SHP77 treated with DMSO at 0.1 percent for 48 hours (cell line): ENCODE results near the gene FCSK.
A peak's percentile ranks its signal among the peaks of the same experiment; 100 is the strongest.
"Not testable (repeated sequence)": the region's sequence is repeated elsewhere in the genome, so short reads cannot be mapped to it uniquely, and the experiment has no call there.

ENCODE experiments used
- DNase-seq: peaks from one replicate; lab custom pipeline; 2025; lab: John Stamatoyannopoulos, UW

Gene FCSK

DNA sequence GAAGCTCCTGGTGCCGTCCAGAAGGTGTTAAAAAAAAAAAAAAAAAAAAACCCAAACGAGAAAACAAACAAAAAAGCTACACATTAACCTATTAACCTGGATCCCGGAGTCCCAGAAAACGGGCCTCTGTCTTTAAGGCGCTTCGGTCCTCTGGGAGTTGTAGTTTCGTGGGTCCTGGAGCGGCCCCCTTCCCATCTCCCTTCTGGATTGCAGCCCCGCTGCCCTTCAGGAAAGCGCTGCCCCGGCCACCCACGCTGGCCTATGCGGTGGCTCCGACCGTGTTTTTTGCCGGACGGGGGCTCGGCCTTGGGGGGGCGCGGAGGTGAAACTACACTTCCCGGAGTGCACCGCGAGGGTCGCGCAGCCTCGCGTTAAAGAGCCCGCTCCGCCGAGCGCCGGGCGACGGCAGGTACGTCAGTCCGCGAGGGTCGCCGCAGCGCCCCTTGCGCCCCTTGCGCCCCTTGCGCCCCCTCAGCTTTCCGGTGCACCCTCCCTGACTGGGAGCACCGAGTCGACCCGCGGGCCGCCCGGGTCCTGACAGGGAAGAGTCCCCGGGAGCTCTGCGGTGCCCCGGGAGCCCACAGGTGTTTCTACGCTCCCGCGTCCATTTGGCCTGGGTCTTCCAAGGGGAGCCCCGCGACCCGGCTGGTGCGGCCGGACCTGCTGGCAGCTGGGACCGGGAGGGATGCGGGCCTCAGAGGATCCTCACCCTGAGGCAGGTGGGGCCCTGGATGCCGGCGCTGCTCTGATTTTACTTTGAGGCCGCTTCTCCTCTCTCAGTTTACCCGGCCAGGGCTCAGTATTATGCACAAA, at the start of gene FCSK:
FCSK (plus strand) TSS at position 374 of the 813 bp plus-strand sequence. CDS start 8,596 bp downstream, outside the sequence.
- DNase-seq, result peak; percentile 87

DNA sequence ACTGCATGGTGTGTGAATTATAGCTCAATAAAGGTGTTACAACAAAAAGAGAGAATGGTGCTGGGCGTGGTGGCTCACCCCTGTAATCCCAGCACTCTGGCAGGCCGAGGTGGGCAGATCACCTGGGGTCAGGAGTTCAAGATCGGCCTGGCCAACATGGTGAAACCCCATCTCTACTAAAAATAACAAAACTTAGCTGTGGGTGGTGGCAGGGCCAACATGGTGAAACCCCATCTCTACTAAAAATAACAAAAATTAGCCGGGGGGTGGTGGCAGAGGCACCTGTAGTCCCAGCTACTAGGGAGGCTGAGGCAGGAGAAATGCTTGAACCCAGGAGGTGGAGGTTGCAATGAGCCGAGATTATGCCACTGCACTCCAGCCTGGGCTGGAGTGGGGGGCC, 48.3 kb upstream of the FCSK start:
- DNase-seq, result not testable (repeated sequence)

GRCh38 chr16:70407811-70408274, 46.6 kb upstream of the FCSK start:
- DNase-seq, result no peak

DNA sequence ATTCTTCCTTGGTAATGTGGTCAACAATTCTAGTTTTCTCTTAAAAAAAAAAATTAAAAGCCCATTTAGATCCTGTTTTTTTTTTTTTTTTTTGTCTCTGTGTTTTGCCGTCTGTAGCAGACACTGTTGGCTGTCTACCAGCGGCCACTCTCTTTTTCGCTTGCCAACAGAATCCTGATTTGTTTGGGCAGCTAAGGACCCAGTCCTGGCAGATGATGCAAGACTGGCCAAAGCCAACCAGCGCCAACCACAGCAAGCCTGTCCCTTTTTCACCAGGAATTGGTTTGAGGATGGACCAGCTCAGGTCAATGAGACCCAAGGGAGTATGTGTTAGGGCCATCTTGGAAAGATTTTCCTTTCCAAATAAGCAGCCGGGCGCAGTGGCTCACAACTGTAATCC, 43.7 kb upstream of the FCSK start:
- DNase-seq, result no peak

- DNase-seq, result no peak
Observed at GRCh38 chr16:70412385-70412784, 42.0 kb upstream of the FCSK start.

DNA sequence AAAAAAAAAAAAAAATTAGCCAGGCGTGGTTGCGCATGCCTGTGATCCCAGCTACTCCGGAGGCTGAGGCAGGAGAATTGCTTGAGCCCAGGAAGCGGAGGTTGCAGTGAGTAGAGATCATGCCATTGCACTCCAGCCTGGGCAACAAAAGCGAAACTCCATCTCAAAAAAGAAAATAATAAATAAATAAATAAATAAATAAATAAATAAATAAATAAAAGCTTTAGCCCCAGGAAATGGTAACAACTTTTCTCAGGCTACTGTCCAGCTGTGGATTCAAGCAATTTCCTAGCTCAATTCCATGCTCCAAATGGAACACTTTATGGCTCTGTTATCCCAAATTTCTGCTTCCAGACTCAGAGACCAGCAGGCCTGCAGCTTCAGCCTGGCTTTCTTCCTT, 40.8 kb upstream of the FCSK start:
- not testable (repeated sequence) for DNase-seq

DNA sequence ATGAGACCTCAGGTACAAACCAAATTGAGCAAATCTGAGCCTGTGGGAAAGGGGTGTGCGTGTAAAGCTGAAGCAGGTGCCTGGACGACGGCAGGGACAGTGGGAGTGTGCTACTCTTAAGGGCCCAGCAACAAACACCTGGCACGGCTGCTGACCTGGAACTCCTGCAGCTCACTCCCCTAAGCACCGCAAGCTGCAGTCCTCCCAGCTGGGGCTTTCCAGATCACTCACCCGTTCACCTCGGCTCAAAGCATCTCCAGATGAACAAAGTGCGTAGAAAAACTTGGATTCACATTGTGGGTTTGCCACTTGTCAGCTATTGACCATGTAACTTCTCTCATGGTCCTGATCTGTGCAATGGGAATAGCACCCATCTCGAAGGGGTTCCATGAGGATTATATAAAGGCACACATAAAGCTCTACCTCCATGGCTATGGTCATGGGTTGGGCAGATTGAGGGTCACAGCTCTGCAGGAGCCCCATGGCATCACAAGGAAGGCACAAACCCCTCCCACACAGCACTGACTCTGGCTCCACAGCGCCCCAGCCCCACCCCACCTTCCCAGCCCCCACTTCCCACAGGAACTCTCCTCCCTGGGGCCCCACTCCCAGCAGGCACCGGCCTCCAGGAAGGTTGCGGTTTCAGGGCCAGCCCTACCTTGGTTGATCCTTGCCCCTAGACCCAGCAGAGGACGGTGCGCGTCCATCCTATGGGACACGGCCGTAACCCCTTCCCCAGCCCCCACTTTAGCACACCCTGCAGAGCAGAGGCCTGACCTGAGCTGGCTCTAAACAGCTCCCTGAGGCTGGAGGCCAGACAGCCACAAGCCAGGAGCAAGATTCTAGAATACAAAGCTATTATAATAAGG, 37.4 kb upstream of the FCSK start:
- peak; percentile 4 for DNase-seq

DNA sequence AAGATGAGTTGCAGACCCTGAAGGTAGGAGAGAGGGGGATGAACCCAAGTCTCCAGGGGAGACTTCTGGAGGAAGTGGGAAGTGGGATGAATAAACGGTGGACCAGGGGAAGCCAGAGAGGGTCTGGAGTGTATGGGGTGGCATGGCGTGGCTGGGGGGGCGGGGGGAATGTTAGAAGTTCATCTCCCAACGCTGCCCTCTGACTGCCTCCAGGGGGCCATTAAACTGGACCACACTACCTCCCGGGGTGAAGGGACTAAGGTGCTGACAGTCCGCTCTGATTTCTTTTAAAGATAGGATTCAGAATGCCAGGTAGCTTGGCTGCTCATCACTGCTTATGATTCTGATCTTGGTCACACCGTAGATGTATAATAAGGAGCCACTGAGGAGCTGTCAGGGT, 36.7 kb upstream of the FCSK start:
- no peak for DNase-seq

GRCh38 chr16:70418274-70418992, 36.0 kb upstream of the FCSK start:
- no peak for DNase-seq

- no peak for DNase-seq
Observed at GRCh38 chr16:70418993-70419318, 35.4 kb upstream of the FCSK start.

DNA sequence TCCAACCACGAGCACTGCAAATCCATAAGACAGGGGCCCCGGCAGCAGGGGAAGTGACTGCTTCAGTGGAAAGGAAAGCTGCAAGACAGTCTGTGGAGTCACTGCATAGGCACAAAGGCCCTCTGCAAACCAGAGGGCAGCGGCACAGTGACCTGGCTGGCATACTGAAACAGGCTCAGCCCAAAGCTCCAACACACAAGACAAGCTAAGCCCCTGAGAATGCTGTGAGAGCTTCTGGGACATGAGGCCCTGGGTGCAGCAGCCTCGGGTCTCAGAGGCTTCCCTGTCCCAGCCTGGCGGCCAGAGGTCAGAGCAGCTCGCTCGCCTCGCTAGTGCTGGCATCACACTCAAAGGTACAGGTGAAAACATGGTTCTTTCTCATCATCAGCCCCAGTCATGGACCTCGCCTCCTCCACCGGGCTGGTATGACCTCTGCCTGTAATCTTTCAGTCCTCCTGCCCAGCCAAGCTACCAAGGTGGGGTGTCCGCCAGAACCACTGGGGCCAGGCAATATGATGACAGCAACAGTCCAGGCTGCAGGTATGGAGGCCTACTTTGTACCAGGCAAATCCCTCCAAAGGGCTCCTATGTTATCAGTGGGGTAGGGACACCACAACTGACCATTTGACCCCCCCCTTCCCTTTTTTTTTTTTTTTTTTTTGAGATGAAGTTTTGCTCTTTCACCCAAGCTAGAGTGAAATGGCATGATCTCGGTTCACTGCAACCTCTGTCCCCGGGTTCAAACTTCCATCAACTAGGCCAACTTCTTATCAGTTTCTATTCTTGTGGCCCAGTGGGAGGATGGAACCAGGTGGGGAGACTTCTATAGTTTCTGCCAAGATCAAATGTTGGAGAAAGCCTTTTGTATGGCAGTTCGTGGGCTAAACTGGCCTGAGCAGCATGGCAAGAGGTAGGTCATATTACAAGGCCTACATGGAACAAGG, 34.7 kb upstream of the FCSK start:
- no peak for DNase-seq

GRCh38 chr16:70421014-70421413, 33.4 kb upstream of the FCSK start:
- no peak for DNase-seq

- DNase-seq, result no peak
Observed at GRCh38 chr16:70421473-70422311, 32.7 kb upstream of the FCSK start.

- DNase-seq, result no peak
Observed at GRCh38 chr16:70422543-70422942, 31.9 kb upstream of the FCSK start.

DNA sequence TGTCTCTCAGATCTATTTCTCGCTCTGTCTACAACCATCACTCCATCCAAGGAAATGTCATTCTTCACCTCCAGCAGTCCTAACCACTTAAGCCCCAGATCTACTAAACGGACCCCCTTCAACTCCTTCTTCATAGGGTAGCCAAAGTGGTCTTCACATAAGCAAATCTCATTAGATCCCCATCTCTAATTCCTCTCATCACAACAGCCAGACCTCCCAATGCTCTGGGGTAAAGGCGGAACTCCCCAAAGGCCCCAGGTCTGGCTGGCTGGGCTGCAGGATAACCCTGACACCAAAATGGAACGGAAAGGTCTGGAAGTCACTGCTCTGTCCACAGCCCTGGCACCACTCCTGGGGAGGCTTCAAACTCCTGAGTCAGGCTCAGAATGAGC, 26.6 kb upstream of the FCSK start:
- DNase-seq, result no peak

GRCh38 chr16:70428178-70428998, 26.0 kb upstream of the FCSK start:
- DNase-seq, result peak; percentile 75

DNA sequence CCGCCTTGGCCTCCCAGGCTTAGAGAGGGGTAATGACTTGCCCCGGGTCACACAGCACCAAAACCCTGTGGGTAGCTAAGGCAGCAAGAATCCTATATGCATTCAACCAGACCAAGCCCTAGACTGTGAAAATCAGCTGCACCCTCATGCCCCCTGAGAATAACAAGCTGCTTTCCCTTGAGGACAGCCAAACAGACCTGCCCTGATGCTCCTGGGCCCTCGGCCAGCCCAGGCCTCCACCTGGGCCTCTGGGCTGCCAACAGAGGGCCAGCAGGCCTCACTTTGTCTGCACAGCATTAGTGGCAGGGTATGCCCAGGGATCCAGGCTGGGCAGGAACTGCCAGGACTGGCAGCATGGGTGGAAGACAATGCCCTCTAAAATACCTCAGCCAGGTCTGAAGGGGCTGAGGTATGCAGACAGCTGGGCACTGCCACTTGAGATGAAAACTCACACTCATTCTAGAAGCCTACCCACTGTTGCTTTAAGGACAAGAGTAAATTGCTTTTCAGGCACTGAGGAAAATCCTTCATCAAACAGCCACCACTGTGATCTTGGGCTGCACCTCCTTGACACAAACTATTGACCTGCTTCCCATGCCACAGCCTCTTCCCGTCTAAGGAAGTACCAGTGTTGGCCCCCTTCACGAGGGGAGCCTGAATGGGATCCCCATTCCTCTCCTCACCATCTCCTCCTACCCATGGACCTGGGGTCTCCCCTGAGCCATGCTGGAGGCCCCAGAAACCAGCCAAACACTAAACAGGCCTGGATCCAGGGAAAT, 24.3 kb upstream of the FCSK start:
- DNase-seq, result no peak

GRCh38 chr16:70430667-70431536, 23.5 kb upstream of the FCSK start:
- no peak for DNase-seq
